K562 (cell line): ENCODE data around the gene MAP3K7. TPM values are rescaled to one million over a fixed set of nuclear protein-coding genes. Genes with fewer than 3 reads are reported as not detected.

Experiments
- ATAC-seq: fragments of 200-7000 bp; cut with Tn5 transposase; 3 replicates; pipeline ENCODE4 v1.9.1; 2020; ENCODE audit warnings: moderate library complexity
- BruUV-seq: library from RNA; stranded (reverse); fragments of 400-500 nt; replicated peaks from 2 replicates; lab custom pipeline; 2021; lab: Mats Ljungman, UMichigan
- CTCF ChIA-PET: fragments of 300-600 bp; formaldehyde crosslinking; extraction: SDS; loops from one replicate; lab custom pipeline; 2021; ENCODE audit warnings: low intra/inter-chr PET ratio; lab: Yijun Ruan, JAX
- POLR2A ChIA-PET: fragments of 300-600, 350-650 bp; sonication (Branson Sonifier 250); formaldehyde crosslinking; extraction: SDS; loops from one replicate; lab custom pipeline; 2021; ENCODE audit warnings: antibody characterized with exemption, inconsistent platforms; lab: Yijun Ruan, JAX
- DNase-seq, 4 experiments: peaks; one replicate each; pipeline versions ENCODE4 v3.0.0 to v3.0.0-alpha.2; 2011 to 2018; ENCODE audit warnings: low spot score in 3 of 4, mixed read lengths in 3 of 4; ENCODE audit errors: extremely low read depth in 1 of 4
- FAIRE-seq: peaks from 2 replicates; lab custom pipeline; 2011; peaks lifted over from hg19 to GRCh38; lab: Jason Lieb, UNC
- H2AFZ ChIP-seq: 2 replicates; pipeline ENCODE4 v1.6.0; 2011; ENCODE audit warnings: low read depth, low read length, control low read depth, inconsistent platforms
- H3K27ac ChIP-seq: fragments of 200-600 bp; 3 replicates; pipeline ENCODE4 v1.8.0; 2011; ENCODE audit warnings: low read depth, mild to moderate bottlenecking, control low read depth, inconsistent platforms, low read length, moderate library complexity, mixed read lengths; ENCODE audit errors: extremely low read depth
- H3K27me3 ChIP-seq, 2 experiments: fragments of 300-600 bp in 1 of 2; 2 replicates in 1 of 2; 3 replicates in 1 of 2; pipeline versions ENCODE4 v1.6.0 to v1.8.0; 2011; ENCODE audit warnings: inconsistent platforms in 2 of 2, low read length in 2 of 2, mild to moderate bottlenecking in 1 of 2, mixed read lengths in 1 of 2, moderate library complexity in 1 of 2; ENCODE audit not compliant: control insufficient read depth in 2 of 2, insufficient read depth in 2 of 2
- H3K36me3 ChIP-seq: fragments of 300-600 bp; 3 replicates; pipeline ENCODE4 v1.8.0; 2011; ENCODE audit warnings: mild to moderate bottlenecking, low read length, inconsistent platforms; ENCODE audit not compliant: control insufficient read depth, insufficient read depth
- H3K4me1 ChIP-seq, 2 experiments: fragments of 200-600 bp in 1 of 2; replicated peaks in 1 of 2; 2 replicates in 1 of 2; 3 replicates in 1 of 2; pipeline versions ENCODE4 v1.5.1 to v1.8.0; 2011; ENCODE audit warnings: inconsistent platforms in 2 of 2, low read length in 2 of 2, mild to moderate bottlenecking in 1 of 2, mixed read lengths in 1 of 2, moderate library complexity in 1 of 2; ENCODE audit not compliant: control insufficient read depth in 2 of 2, insufficient read depth in 2 of 2
- H3K4me2 ChIP-seq: 2 replicates; pipeline ENCODE4 v1.6.1; 2011; ENCODE audit warnings: low read length, control low read depth, inconsistent platforms, mixed read lengths; ENCODE audit not compliant: insufficient read depth
- H3K4me3 ChIP-seq: fragments of 200-600 bp; sonication (generic), shearing (Covaris generic); 2 replicates; pipeline ENCODE4 v1.5.1; 2016; ENCODE audit warnings: control low read depth, inconsistent platforms
- H3K79me2 ChIP-seq: fragments of 200-600 bp; 3 replicates; pipeline ENCODE4 v1.8.0; 2011; ENCODE audit warnings: low read length, inconsistent platforms; ENCODE audit not compliant: control insufficient read depth, insufficient read depth
- H3K9ac ChIP-seq, 2 experiments: 2 replicates each; pipeline versions ENCODE4 v1.6.0 to v1.6.1; 2011; ENCODE audit warnings: low read depth in 2 of 2, low read length in 2 of 2, control low read depth in 1 of 2, inconsistent platforms in 1 of 2, mild to moderate bottlenecking in 1 of 2, mixed read lengths in 1 of 2; ENCODE audit not compliant: insufficient read depth in 1 of 2
- H3K9me1 ChIP-seq: one replicate; pipeline ENCODE4 v1.6.0; 2011; ENCODE audit warnings: inconsistent platforms, mild to moderate bottlenecking, low read length, moderate library complexity; ENCODE audit not compliant: control insufficient read depth, insufficient read depth
- H3K9me3 ChIP-seq: replicated peaks from 2 replicates; pipeline ENCODE4 v1.5.1; 2011; ENCODE audit warnings: low read depth, low read length, inconsistent platforms; ENCODE audit not compliant: control insufficient read depth, insufficient read depth
- H4K20me1 ChIP-seq: replicated peaks from 2 replicates; pipeline ENCODE4 v1.6.1; 2011; ENCODE audit warnings: low read length, inconsistent platforms, mixed read lengths; ENCODE audit not compliant: control insufficient read depth, insufficient read depth
- ELF4 ChIP-seq: fragments of 450-650 bp; formaldehyde crosslinking; IDR thresholded peaks from 2 replicates; pipeline ENCODE4 v1.4.0; 2022; ENCODE audit warnings: missing genetic modification characterization
- KDM2B ChIP-seq: fragments of 250-450 bp; sonication (Bioruptor Pico); IDR thresholded peaks from 2 replicates; pipeline ENCODE4 v1.8.0; 2021; ENCODE audit warnings: mild to moderate bottlenecking, moderate library complexity
- NFE2 ChIP-seq: IDR thresholded peaks from 2 replicates; pipeline ENCODE4 v1.6.1; 2014; ENCODE audit warnings: antibody characterized with exemption, low read depth
- RBM34 ChIP-seq: fragments of 200-400 bp; formaldehyde crosslinking; IDR thresholded peaks from 2 replicates; pipeline ENCODE4 v1.6.1; 2018; ENCODE audit warnings: low read length, borderline replicate concordance; ENCODE audit not compliant: insufficient read depth
- RNF2 ChIP-seq: sonication (generic); IDR thresholded peaks from 2 replicates; pipeline ENCODE4 v1.6.1; 2016
- WGBS: fragments of 100-300 bp; shearing (Covaris generic); methylation state at CpG from one replicate; pipeline ENCODE4 v1.1.6; 2016; ENCODE audit warnings: low coverage, mixed read lengths; ENCODE audit not compliant: insufficient coverage; ENCODE audit errors: missing lambda C conversion rate; 5-methylcytosine and 5-hydroxymethylcytosine counted together
- in situ Hi-C: fragments of 300-500 bp; cut with MboI; formaldehyde crosslinking; loops from 4 replicates; pipeline ENCODE4 v1.15.0; 2018; ENCODE audit warnings: inconsistent platforms, mixed read lengths
- intact Hi-C: fragments of 100-400 bp; cut with micrococcal nuclease; formaldehyde crosslinking; loops from 2 replicates; pipeline ENCODE4 v1.14.2; 2022
- polyA plus RNA-seq, 8 experiments: library from polyadenylated mRNA; depleted of rRNA in 4 of 8; stranded (reverse) in 5 of 8; unstranded in 3 of 8; fragments of >200 nt; fragmentation: Nextera tagmentation in 2 of 8; fragmentation: Illumina TruSeq in 1 of 8; extraction: Ambion mirVana in 2 of 8; extraction: Trizol in 1 of 8; gene quantifications; 2 replicates each; pipeline versions ENCODE4 v1.2.1 to v1.2.3, GENCODE V29; 2011 to 2014; ENCODE audit warnings: inconsistent platforms in 1 of 8, missing spikeins in 1 of 8
- total RNA-seq, 7 experiments: library from RNA; depleted of rRNA in 6 of 7; stranded (reverse); fragments of >200 nt in 6 of 7; fragmentation: Illumina TruSeq in 2 of 7; extraction: Trizol in 2 of 7; gene quantifications; 2 replicates each; pipeline versions ENCODE4 v1.2.1 to v1.2.3, GENCODE V29; 2011 to 2021; ENCODE audit warnings: low replicate concordance in 1 of 7
- TF ChIP-seq, protein P1 (sequence below): fragments of 250-450 bp; sonication (Bioruptor Pico); IDR thresholded peaks from 2 replicates; pipeline ENCODE4 v1.4.0; 2020
- TF ChIP-seq, protein P2 (sequence below): fragments of 250-450 bp; sonication (Bioruptor Pico); IDR thresholded peaks from 2 replicates; pipeline ENCODE4 v1.5.1; 2021; ENCODE audit warnings: mild to moderate bottlenecking
- TF ChIP-seq, protein P3 (sequence below): fragments of 450-650 bp; formaldehyde crosslinking; IDR thresholded peaks from 2 replicates; pipeline ENCODE4 v1.4.0; 2022; ENCODE audit warnings: missing genetic modification characterization

Gene MAP3K7
- total and polyA plus RNA-seq, 9 of the 15 experiments (the other 6 are each of a cell fraction or from before 2014, with no cell fraction given) = 13.4 to 60.9 (median 34.8) TPM

DNA sequence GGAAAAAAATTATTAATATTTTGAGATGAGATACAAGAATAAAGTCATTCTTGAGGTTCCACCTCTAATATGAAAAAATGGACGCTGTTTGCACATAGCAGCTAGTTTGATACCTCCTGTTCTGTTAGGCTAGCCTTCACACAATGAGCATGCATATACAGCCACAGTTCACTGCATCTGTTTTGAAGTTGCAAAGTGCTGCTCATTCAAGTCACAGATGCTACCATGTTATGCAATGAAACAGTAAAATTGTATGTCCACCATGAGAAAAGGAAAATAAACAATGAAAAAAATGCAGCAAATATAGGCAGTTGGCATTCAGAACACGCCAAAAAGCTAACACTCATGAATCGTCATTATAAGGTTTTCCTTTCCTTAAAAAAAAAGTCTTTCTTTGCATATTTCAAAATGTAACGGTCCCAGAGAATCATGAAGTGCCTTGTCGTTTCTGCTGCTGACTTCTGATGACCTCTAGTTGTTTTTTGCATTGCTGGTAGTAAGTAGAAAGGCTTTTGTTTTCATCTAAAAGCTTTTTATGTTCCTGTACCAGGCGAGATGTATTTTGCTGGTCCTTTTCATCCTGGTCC is 70.7 kb downstream of the MAP3K7 start (continued):
- TF ChIP-seq, protein P1, sequence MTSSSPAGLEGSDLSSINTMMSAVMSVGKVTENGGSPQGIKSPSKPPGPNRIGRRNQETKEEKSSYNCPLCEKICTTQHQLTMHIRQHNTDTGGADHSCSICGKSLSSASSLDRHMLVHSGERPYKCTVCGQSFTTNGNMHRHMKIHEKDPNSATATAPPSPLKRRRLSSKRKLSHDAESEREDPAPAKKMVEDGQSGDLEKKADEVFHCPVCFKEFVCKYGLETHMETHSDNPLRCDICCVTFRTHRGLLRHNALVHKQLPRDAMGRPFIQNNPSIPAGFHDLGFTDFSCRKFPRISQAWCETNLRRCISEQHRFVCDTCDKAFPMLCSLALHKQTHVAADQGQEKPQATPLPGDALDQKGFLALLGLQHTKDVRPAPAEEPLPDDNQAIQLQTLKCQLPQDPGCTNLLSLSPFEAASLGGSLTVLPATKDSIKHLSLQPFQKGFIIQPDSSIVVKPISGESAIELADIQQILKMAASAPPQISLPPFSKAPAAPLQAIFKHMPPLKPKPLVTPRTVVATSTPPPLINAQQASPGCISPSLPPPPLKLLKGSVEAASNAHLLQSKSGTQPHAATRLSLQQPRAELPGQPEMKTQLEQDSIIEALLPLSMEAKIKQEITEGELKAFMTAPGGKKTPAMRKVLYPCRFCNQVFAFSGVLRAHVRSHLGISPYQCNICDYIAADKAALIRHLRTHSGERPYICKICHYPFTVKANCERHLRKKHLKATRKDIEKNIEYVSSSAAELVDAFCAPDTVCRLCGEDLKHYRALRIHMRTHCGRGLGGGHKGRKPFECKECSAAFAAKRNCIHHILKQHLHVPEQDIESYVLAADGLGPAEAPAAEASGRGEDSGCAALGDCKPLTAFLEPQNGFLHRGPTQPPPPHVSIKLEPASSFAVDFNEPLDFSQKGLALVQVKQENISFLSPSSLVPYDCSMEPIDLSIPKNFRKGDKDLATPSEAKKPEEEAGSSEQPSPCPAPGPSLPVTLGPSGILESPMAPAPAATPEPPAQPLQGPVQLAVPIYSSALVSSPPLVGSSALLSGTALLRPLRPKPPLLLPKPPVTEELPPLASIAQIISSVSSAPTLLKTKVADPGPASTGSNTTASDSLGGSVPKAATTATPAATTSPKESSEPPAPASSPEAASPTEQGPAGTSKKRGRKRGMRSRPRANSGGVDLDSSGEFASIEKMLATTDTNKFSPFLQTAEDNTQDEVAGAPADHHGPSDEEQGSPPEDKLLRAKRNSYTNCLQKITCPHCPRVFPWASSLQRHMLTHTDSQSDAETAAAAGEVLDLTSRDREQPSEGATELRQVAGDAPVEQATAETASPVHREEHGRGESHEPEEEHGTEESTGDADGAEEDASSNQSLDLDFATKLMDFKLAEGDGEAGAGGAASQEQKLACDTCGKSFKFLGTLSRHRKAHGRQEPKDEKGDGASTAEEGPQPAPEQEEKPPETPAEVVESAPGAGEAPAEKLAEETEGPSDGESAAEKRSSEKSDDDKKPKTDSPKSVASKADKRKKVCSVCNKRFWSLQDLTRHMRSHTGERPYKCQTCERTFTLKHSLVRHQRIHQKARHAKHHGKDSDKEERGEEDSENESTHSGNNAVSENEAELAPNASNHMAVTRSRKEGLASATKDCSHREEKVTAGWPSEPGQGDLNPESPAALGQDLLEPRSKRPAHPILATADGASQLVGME (CRISPR knock-in tag) = no peak

DNA sequence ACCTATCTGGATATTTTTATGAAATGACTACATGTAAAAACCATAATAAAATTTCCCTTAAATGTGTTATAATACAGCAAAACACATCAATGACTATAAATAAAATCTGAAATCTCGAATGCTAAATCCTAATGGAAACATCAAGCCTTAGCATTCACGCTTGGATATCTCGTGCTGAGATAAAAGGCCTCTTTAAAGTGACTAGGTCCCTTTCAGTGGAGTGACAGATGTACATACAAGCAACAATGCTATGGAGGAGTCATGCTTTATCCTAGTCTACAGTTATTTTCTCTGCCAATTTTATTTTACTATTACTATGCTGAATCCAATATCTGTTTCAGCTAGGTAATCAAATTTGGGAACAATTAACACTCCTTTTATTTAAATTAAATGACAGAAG is 72.4 kb downstream of the MAP3K7 start:
- H3K27me3 ChIP-seq = no peaks in the 10 kb centered on the region
- BruUV-seq = no TSS peak
- in situ Hi-C loops (no loop called here), intact Hi-C loops (no loop called here)
- no peak overlapping the region for H3K4me3 ChIP-seq
- H3K36me3 ChIP-seq = peaks cover 52% of the 10 kb centered on the region
- H2AFZ ChIP-seq = no peak overlapping the region
- DNase-seq (no peak), ATAC-seq (no peak), FAIRE-seq (no peak)
- no peaks in the 10 kb centered on the region for H3K4me1 ChIP-seq
- no peaks in the 10 kb centered on the region for H3K9me1 ChIP-seq
- H3K4me2 ChIP-seq = no peak overlapping the region
- no peaks in the 10 kb centered on the region for H3K9me3 ChIP-seq
- ChIA-PET CTCF (no interaction called here), POLR2A (no interaction called here)
- no peaks in the 10 kb centered on the region for H4K20me1 ChIP-seq
- H3K79me2 ChIP-seq = no peaks in the 10 kb centered on the region
- H3K9ac ChIP-seq = no peak overlapping the region
- no peak overlapping the region for H3K27ac ChIP-seq
- 58% methylated on average over 3 of the region's 3 CpGs for WGBS
- TF ChIP-seq RNF2 (no peak), RBM34 (no peak), NFE2 (no peak), KDM2B (CRISPR knock-in tag) (no peak), ELF4 (CRISPR knock-in tag) (no peak)
- TF ChIP-seq, protein P2, sequence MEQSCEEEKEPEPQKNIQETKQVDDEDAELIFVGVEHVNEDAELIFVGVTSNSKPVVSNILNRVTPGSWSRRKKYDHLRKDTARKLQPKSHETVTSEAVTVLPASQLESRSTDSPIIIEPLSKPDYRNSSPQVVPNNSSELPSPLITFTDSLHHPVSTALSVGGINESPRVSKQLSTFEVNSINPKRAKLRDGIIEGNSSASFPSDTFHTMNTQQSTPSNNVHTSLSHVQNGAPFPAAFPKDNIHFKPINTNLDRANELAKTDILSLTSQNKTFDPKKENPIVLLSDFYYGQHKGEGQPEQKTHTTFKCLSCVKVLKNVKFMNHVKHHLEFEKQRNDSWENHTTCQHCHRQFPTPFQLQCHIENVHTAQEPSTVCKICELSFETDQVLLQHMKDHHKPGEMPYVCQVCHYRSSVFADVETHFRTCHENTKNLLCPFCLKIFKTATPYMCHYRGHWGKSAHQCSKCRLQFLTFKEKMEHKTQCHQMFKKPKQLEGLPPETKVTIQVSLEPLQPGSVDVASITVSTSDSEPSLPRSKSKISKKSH (CRISPR knock-in tag) = no peak
- TF ChIP-seq, protein P3, sequence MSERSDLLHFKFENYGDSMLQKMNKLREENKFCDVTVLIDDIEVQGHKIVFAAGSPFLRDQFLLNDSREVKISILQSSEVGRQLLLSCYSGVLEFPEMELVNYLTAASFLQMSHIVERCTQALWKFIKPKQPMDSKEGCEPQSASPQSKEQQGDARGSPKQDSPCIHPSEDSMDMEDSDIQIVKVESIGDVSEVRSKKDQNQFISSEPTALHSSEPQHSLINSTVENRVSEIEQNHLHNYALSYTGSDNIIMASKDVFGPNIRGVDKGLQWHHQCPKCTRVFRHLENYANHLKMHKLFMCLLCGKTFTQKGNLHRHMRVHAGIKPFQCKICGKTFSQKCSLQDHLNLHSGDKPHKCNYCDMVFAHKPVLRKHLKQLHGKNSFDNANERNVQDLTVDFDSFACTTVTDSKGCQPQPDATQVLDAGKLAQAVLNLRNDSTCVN (CRISPR knock-in tag) = no peak
